Fibroblast of skin of right quadriceps (primary cell): ENCODE data around the gene GRIN3A.
A peak's percentile ranks its signal among the peaks of the same experiment; 100 is the strongest.
"Not testable (repeated sequence)": the region's sequence is repeated elsewhere in the genome, so short reads cannot be mapped to it uniquely, and the experiment has no call there.

Experiments used
- DNase-seq: peaks from one replicate; pipeline ENCODE4 v3.0.0-alpha.2; 2013

The GRIN3A gene

DNA sequence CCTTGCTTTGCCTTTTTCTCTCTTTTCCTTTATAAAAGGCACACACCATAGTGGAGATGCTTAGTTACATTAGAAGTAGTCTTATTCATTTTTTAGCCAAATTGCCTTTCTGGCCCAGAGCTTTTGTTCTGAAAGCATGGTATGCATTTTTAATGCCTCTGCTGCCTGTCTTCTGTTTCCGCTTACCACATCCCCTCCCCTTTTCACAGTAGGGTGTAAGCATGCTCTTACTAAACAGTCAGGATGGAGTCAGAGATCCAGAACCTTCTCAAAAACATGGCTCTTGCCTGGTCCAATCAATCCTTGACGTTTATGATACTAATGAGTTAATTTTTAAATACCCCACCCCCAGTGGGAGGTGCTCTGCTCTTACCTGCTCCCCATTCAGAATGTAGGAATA, 166.1 kb downstream of the GRIN3A start:
- DNase-seq = no peak

DNA sequence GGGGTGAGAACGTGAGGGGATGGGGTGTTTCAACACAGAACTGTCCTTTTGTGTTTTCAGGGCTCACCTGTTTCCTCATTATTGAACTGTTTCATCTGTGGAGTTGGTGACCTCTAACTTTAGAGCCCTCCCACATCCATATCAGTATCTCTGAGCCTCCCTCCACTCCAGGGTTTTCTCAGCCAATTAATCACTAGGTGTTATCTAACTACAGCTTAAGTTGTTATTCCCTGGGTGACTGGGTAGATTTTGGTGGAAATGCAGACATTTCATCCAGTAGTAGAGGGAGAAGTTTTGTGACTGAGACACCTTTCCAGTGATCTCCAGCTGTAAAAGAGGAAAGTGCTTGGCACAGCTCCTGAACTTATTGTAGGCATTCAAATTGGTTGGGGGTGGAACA, 167.3 kb downstream of the GRIN3A start:
- DNase-seq = no peak

DNA sequence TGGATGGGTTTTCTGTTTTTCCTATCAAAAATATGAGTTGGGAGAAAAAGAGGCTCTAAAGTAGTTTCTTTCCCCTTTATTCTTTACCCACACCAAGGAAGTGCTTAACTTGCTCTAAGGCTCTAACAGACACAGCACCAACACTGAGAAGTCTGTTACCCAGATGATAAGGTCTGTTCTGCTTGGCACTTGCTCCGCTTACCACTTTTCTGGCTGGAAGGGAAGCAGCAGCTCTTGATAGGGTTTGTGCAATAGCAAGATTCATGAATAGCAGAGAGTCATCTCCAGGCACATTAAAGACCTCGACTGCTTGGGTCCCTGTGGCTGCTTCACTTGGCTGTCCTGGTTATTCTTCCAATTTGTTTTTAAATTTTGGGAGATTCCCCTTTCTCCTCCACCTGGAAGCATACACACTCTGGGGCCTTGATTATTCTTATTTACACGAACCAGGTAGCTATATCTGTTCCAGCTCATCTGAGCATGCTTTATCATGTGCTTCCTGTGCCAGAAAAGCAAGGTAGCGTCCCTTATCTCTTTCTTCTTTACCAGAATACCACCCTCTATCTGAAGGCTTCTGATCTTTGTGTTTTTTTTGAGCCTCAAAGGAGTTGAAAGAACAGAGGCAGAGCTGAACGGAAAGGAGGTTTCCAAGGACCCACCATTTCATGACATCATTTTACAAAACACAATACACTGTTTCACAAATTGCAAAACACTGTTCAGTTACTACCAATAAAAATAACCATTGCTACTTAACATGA, 168.5 kb downstream of the GRIN3A start:
- no peak for DNase-seq

DNA sequence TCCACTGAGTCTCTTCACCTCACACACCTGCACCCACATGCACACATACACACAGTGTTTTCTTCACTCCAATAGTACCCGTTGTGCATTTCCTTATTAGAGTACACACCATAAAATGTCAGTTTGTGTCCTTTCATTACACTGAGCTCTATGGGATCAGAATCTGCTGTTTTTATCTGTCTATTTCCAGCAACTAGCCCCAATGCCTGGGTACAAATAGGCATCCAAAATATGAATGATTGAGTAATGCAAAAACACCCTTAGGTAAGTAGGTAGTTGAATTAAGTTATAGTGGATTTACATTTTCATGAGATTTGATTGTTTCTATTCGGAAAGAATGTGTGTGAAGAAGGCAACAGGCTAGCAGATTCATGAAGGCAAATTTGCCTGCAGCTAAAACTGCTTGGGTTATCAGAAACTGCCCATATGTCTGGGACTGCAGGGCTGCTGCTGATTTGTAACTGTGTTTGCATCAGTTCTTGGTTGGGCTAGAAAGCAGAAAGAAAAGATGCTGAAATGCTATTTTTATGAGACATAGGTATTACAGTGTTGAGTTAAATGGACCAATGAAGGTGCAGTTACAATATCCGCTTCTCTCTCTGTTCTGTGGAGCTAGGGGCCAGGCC, 170.6 kb downstream of the GRIN3A start:
- no peak for DNase-seq

DNA sequence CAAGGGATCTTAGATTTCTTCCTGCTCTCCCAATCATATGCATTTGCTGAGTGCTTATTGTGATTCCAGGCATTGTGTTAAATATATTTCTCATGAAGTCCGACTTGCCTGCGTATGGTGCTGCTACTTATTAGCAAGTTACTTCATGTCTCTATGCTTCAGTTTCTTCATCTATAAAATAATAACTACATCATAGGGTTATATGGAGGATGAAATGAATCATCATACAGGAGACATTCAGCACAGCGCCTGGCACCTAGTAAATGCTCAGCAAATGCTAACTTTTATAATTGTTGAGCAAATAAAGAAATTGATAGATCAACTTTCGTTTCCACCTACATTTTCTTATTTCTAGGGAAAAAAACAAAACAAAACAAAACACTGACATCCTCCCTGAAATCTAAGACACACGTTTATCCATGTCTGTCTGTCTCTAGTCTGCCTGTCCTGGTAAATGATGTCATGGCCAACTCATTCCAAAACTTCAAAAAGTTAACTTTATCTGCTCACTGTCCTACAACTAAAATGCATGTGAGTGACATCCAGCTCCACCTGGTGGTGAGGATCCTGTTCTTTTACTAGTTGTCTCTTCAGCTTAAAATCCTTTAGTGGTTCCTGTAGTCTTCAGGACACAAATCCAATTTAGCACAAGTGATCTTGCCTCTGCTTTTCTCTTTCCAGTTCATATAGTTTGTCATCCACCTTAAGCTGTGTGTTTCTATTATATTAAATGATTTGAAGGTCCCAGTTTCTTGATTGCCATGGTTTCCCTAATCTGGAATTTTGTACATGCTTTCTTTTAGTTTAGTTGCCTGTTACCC, 171.3 kb downstream of the GRIN3A start:
- peak; percentile 37 for DNase-seq

DNA sequence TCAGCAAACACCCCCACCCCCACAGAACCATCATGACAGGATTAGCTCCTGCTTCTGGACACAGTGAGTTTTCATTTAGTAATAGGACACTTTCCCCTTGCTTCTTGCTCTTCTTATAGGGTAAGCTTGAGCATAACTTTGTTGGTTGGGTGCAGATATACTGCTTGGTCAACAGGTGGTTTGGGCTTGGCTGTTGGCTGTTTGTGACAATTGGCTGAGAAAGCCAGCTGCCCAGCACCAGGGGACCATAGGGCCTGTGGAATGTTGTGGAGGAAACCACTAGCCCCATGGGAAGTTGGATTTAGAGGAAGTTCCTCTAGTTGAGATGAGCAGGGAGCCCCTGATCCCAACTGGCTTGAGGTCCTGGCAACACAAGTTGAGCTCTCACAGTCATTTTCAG, 174.2 kb downstream of the GRIN3A start:
- no peak for DNase-seq

DNA sequence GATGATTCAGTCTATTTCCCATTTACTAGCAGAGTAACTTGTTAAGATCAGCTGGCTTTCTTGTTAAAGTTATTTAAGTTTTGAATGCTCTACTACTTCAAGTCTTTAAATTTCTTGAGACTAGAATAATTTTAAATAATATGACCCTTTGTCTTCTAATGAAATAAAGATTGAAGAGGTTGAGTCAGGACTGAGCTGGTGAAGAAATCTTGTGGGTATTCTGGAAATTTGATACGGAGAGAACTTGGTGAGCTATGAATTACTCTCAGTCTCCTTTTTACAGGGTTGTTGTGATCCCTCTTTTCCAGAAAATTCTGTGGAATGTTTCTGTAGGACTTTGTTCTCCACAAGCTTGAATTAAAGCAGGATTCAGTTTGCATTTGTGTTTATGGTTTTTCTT, 175.5 kb downstream of the GRIN3A start:
- no peak for DNase-seq

DNA sequence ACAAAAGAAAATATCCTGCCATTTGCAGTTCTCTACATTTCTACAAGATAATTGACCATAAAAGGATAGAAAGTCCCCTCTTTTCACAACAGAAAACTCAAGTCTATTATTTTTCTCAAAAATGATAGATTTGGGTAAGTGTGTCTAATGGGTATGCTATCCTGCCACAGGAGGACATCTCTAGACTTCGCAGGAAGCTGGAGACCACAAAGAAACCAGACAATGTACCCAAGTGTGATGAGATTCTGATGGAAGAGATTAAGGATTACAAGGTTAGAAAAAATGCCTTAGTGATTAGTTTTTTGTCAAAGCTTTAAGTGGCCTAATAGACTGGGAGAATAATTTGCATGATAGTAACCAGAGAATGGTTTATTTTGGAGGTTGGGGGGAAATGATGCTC, 176.7 kb downstream of the GRIN3A start:
- no peak for DNase-seq

DNA sequence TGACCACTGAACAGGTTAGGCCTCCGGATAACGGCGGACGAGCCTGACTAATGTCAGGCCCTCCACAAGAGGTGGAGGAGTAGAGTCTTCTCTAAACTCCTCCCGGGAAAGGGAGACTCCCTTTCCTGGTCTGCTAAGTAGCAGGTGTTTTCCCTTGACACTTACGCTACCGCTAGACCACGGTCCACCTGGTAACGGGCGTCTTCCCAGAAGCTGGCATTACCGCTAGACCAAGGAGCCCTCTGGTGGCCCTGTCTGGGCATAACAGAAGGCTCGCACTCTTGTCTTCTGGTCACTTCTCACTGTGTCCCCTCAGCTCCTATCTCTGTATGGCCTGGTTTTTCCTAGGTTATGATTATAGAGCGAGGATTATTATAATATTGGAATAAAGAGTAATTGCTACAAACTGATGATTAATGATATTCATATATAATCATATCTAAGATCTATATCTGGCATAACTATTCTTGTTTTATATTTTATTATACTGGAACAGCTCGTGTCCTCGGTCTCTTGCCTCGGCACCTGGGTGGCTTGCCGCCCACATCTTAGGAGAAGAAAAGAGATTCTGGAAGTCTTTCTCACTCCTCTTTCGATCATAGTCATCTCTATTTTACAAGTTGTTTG, 188.9 kb downstream of the GRIN3A start:
- not testable (repeated sequence) for DNase-seq

DNA sequence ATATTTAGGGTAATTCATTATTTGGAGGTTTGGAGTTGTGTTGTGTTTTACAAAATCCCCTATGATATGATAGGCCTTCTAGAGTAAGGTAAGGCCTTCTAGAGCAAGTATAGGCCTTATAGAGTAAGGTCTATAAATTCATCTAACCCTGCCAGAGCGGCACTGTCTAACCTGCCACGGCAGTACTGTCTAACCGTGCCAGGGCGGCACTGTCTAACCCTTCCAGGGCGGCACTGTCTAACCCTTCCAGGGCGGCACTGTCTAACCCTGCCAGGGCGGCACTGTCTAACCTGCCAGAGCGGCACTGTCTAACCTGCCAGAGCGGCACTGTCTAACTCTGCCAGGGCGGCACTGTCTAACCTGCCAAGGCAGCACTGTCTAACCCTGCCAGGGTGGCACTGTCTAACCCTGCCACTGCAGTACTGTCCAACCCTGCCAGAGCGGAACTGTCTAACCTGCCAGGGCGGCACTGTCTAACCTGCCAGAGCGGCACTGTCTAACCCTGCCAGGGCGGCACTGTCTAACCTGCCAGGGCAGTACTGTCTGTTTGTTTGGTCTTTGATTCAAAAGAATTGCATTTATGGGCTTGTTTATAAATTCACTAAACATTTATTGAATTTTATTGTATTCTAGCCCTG, 195.2 kb downstream of the GRIN3A start:
- DNase-seq = no peak

DNA sequence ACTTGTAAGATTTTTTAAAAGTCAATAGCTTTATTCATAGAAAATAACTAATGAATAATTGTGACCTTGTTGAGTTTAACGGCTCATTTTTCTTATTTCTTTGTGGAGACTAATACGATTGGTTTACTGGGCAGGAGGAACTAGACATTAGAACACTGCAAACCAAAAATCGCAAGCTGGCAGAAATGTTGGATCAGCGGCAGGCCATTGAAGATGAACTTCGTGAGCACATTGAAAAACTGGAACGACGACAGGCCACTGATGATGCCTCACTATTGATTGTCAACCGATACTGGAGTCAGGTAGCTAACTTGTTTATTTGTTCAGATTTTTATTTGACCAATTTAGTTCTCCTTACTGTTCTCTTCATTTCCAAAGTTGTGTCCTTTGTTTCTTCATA, 198.4 kb downstream of the GRIN3A start:
- DNase-seq = no peak

DNA sequence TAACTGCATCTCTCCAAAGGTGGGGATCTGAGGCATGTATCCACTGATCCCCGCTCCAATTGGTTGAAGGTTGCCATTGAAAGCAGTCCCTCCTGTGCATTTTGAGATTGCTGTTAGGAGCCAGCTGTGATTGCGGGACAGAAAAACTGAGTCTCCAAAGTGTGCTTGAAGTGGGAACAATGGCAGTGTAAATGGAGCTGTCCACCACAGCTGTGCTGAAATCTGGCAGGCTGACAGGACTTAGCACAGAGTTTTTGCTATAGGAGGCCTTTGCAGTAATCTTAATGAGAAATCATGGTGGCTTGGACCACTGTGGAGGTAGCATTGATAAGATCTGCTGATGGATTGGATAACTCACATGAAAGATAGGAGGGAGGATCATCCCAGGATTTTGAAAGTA, 201.5 kb downstream of the GRIN3A start:
- DNase-seq = peak; percentile 22

DNA sequence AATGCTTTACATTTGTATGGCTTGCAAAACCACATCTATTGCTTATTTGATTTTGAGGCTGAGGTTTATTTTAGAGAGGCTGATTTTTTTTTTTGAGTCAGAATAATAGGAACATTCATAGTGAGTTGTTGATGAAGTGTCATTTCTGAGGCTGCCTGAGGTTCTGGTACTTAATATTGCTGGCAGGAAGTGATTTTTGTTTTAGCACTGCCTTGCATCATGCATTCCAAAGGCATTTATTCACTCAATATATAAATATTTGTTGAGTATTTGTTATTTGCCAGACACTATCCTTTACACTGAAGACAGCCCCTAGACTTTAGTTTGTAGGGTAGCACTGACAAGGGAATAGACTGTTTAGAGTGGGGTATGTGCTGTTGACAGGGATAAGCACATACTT, 202.1 kb downstream of the GRIN3A start:
- peak; percentile 30 for DNase-seq

DNA sequence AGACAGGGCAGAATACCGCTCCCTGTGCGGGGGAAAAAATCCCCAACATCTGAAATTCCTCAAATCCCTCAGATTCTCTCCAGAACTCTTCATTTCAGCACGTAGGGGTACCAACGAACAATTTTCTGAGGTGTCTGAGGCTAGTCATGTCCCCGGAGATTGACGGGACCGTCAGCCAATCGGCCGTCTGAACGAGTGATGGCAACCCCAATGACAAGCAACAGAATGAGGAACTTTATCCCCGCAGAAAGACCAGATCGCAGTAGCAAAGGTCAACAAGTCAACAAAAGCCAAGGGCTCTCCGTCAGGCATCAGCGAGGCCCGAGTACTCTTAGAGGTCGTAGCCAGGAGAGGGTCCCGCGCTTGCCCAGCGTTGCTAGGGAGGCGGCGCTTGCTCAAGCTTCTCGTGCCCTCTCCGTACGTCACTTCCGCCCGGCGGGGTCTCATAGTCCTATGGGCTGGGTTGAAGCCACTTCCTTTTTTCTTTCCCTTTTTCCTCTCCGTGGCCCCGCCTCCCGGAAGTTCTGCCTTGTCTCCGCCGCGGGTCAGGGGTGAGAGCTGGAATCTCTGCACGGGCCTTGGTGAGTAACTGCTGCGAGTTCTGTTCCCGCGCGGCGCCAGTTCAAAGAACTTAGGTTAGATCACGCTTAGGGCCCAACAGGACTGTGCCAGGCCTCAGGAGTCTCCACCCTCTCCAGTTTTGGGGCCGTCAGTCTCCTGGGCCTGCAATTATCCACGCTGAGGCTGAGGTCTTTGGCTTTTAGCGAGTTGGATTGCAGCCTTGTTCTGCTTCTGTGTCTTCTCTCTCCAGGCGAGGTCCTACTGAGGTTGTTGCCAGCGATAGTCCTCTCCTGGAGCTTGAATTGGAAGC, 204.9 kb downstream of the GRIN3A start, which contains the start of gene RNF20:
Gene RNF20, plus strand, starts transcription at position 520 of the 871 bp plus-strand sequence. CDS start 1,571 bp downstream, outside the sequence.
- peak; percentile 99 for DNase-seq

DNA sequence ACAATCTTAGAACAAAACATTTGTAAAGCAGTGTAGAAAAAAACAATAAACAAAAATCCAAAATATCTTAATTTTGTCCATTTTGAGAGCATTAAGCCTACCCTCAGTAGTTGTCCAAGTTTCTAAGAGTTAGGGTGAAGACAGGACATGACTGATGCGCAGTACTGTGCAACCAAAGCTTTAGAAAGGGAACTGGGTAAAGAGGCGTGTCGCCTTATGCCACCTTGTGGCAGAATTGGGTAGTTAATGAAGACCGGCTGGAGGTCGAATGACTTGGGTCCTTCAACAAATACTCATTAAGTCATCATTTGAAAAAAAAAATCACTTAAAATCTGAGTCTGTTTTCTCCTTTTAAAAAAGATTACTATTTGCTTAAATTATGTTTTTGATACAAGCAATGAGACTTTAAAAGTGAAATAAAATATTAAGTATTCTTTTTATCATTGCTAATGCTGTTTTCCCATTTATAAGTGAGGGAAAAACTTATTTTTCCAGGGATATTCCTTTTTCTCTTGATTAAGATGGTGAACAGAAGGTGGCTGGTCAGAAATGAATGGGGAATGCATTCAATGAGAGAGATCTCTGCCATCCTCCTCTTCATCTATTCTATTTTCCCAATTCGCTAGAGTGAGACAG, 208.3 kb downstream of the GRIN3A start:
- DNase-seq = peak; percentile 75

DNA sequence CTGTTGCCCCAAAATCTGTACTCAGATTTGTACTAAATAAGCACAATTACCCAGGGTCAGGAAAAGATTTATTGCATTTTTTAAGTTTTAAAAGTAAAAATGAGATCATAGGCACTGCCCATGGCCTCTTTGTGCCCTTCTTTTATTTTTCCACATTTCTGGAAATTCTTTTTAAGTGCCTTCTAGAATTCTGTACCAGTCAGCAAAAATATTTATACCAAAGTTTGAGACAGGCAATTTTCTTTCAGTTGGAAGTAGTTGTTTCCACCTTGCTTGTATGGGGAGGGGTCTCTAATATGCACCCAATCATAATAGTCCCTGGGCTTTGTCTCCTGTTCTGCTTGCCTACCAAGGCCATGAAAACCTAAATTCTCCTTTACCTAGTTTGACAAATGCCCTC, 210.4 kb downstream of the GRIN3A start:
- no peak for DNase-seq

DNA sequence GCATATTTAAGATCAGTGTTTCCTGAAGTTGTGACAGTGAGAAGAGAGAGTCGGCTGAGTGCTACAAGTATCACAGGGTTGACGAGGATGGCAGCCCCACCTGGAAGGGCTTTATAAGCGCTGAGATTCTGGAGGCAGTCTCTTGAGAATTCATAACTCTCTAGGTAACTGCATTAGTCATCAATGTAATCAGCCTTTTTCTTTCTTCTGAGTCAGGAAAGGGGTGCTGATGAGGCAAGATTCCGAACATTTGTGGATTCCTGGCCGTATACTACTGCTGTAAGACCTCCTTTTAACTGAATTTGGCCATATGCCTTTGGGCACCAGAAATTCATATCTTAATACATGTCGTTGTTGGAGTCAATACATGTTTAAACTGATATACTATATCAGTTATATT, 211.4 kb downstream of the GRIN3A start:
- no peak for DNase-seq

DNA sequence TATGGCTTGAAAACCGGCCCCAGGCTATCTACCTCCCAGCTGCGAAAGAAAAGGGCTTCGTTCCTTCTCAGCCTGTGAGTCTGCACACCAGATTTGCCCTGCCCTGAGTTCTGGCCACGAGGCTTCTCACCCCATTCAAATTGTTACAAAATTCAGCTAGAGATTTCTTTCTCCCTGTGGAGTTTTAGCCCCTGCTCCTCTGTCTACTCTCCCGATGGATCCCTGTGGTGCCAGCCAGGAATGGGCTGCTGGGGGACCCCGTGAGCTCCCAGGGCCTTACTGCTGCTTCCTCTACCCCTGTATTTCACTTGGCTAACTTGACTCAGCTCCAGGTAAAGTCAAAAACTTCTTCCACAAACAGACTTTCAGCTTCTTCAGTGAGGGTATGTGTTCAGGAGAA, 214.1 kb downstream of the GRIN3A start:
- DNase-seq = no peak
